Esophagus (tissue), 2 donors: ENCODE measurements around the gene DBH. TPM values are rescaled to one million over a fixed set of nuclear protein-coding genes. Genes with fewer than 3 reads are reported as not detected.

ENCODE experiments used
- H3K27ac ChIP-seq, 2 donors: one replicate each; pipeline ENCODE4 v1.5.1; 2013; ENCODE audit warnings: low read depth in 2 of 2, mild to moderate bottlenecking in 2 of 2, inconsistent platforms in 1 of 2, low read length in 1 of 2, moderate library complexity in 1 of 2
- H3K27me3 ChIP-seq, 2 donors: one replicate each; pipeline ENCODE4 v1.6.1; 2013; ENCODE audit warnings: low read length in 2 of 2, control low read depth in 1 of 2, mild to moderate bottlenecking in 1 of 2; ENCODE audit not compliant: insufficient read depth in 2 of 2, control insufficient read depth in 1 of 2
- H3K36me3 ChIP-seq, 2 donors: one replicate each; pipeline ENCODE4 v1.6.1; 2013; ENCODE audit warnings: low read length in 1 of 2; ENCODE audit not compliant: control insufficient read depth in 2 of 2, insufficient read depth in 2 of 2
- H3K4me1 ChIP-seq, 2 donors: one replicate each; pipeline ENCODE4 v1.6.1; 2013; ENCODE audit warnings: low read length in 1 of 2; ENCODE audit not compliant: control insufficient read depth in 2 of 2, insufficient read depth in 2 of 2
- H3K4me3 ChIP-seq, 2 donors: one replicate each; pipeline ENCODE4 v1.5.1; 2013; ENCODE audit warnings: low read length in 2 of 2, mild to moderate bottlenecking in 2 of 2, low read depth in 1 of 2, moderate library complexity in 1 of 2
- H3K9me3 ChIP-seq, 2 donors: one replicate each; pipeline ENCODE4 v1.6.1; 2013; ENCODE audit warnings: mild to moderate bottlenecking in 2 of 2, low read depth in 1 of 2, low read length in 1 of 2, moderate library complexity in 1 of 2; ENCODE audit not compliant: control insufficient read depth in 2 of 2, insufficient read depth in 1 of 2
- WGBS, 2 donors: extraction: QIAGEN DNeasy Blood & Tissue Kit; methylation state at CpG; one replicate each; pipeline ENCODE4 v1.1.7; 2013; 5-methylcytosine and 5-hydroxymethylcytosine counted together
- polyA plus RNA-seq, 2 donors: library from polyadenylated mRNA; stranded (reverse); fragments of 200-250 nt; gene quantifications; one replicate each; pipeline ENCODE4 v1.2.3, GENCODE V29; 2013
- donor health status: healthy with polysubstance abuse.
- donor health status: Bipolar disorder and iron deficiency.

Gene DBH
- polyA plus RNA-seq, 2 donors = 0.01 TPM; not detected in 1

GRCh38 chr9:133638711-133639110 lies 2.5 kb downstream of the DBH start:
- Histone ChIP-seq H3K36me3 (no peaks in the 10 kb centered on the region), H3K4me3 (no peak overlapping the region), H3K9me3 (no peaks in the 10 kb centered on the region), H3K27ac (no peak overlapping the region), H3K27me3 (no peaks in the 10 kb centered on the region), H3K4me1 (peaks cover 0 to 1% of the 10 kb centered on the region in 2 donors)
- 57 to 69% methylated on average over 8 of the region's 8 CpGs for WGBS, 2 donors

- H3K27ac ChIP-seq = no peak overlapping the region
- no peaks in the 10 kb centered on the region for H3K4me1 ChIP-seq
- H3K4me3 ChIP-seq = no peak overlapping the region
- WGBS, 2 donors = 86 to 87% methylated on average over 8 of the region's 8 CpGs
- H3K36me3 ChIP-seq = no peaks in the 10 kb centered on the region
- H3K9me3 ChIP-seq = no peaks in the 10 kb centered on the region
- no peaks in the 10 kb centered on the region for H3K27me3 ChIP-seq
Measured at GRCh38 chr9:133639613-133640012, 3.5 kb downstream of the DBH start.

DNA sequence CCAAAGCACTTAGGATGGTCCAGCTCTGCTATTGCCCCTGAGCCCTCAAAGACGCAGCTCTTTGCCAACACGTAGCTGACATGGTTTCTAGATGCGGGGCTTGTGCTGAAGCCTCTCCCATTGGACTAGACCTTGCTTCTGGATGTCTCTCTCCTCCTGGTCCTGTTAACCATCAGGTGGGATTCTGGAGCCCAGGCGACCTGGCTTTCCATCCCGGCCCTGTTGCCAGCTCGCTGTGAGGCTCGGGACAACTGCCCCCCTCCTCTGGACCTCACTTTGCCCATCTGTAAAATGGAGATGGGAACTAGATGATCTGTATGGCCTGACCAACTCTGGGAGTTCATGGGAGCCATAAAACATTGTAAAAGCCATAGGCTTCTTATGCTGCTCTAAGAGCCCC lies 4.0 kb downstream of the DBH start:
- Histone ChIP-seq H3K27me3 (no peaks in the 10 kb centered on the region), H3K9me3 (no peaks in the 10 kb centered on the region), H3K4me1 (no peaks in the 10 kb centered on the region), H3K27ac (no peak overlapping the region), H3K36me3 (no peaks in the 10 kb centered on the region), H3K4me3 (no peak overlapping the region)
- WGBS, 2 donors = 88 to 90% methylated on average over 7 of the region's 7 CpGs

GRCh38 chr9:133640580-133641395 lies 4.6 kb downstream of the DBH start:
- Histone ChIP-seq H3K4me3 (no peak overlapping the region), H3K27ac (no peak overlapping the region), H3K27me3 (no peaks in the 10 kb centered on the region), H3K4me1 (no peaks in the 10 kb centered on the region), H3K9me3 (no peaks in the 10 kb centered on the region), H3K36me3 (no peaks in the 10 kb centered on the region)
- 67 to 75% methylated on average over 13 of the region's 13 CpGs for WGBS, 2 donors

DNA sequence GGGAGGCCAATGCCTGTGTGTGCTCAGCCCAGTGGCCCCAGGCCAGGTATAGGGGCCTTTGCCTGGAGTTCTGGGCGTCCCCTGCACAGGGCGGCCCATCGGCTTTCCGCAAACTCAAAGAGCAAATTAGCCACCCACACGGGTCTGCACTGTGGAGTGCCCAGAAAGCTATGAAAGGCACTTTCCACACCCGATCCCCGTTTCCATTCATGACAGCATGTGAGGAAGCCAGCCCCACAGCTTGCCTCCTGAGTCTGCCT lies 5.2 kb downstream of the DBH start:
- H3K36me3 ChIP-seq = no peaks in the 10 kb centered on the region
- no peak overlapping the region for H3K27ac ChIP-seq
- no peaks in the 10 kb centered on the region for H3K4me1 ChIP-seq
- 80 to 88% methylated on average over 7 of the region's 7 CpGs for WGBS, 2 donors
- no peaks in the 10 kb centered on the region for H3K9me3 ChIP-seq
- no peaks in the 10 kb centered on the region for H3K27me3 ChIP-seq
- H3K4me3 ChIP-seq = no peak overlapping the region

DNA sequence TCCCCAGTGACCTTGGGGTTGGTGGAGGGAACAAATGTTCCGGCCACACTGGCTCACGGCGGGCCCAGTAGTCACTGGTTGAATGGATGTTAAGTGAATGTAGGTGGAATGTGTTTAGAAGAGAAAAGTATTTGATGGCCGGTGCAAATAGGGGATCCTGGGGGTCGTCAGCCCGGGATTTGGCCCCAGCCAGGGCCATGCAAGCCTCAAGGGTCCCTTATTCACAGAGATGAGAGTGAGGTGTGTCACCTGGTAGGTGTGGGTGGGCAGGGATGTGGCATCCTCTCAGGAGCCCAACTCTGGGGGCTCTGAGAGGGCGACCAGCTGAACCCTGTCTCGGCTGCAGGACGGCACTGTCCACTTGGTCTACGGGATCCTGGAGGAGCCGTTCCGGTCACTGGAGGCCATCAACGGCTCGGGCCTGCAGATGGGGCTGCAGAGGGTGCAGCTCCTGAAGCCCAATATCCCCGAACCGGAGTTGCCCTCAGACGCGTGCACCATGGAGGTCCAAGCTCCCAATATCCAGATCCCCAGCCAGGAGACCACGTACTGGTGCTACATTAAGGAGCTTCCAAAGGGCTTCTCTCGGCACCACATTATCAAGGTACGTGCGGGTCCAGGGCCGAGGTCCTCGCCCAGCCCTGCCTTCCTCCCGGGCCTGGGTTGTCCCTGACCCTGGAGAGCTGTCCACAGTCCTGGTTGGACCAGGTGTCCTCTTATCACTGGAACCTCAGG lies 5.9 kb downstream of the DBH start:
- H3K4me3 ChIP-seq = no peak overlapping the region
- no peaks in the 10 kb centered on the region for H3K4me1 ChIP-seq
- no peak overlapping the region for H3K27ac ChIP-seq
- no peaks in the 10 kb centered on the region for H3K27me3 ChIP-seq
- H3K36me3 ChIP-seq = no peaks in the 10 kb centered on the region
- H3K9me3 ChIP-seq = no peaks in the 10 kb centered on the region
- 86 to 87% methylated on average over 25 of the region's 25 CpGs for WGBS, 2 donors

DNA sequence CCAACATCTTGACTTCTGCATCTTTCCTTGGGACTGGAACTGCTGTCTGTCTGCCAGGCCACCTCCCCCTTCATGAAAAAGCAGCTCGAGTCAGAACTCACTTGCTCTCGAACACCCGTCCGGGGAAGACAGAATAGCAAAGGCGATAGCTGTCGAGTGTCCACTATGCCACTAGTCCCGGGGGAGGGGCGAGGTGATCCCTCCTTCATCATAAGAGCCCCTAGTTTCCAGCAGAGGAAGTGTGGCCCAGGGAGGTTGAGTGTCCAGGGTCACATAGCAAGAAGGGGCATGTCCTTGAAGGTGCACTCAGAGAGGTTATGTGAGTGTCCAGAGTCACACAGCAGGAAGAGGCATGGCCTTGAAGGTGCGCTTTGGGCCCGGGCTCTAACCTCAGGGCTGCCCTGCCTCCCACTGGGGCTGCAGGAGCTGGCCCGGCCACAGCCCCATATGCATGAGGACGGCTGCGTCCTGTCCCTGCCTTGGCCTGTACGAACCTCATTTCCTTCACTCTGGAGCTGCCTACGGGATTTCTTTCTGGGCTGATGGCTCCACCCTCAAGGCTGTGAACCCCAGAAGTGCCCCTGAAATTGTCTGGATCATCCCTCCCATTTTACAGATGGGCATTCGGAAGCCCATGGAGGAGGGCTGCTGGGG lies 6.7 kb downstream of the DBH start:
- H3K9me3 ChIP-seq = no peaks in the 10 kb centered on the region
- H3K4me1 ChIP-seq = no peaks in the 10 kb centered on the region
- WGBS, 2 donors = 66% methylated on average over 16 of the region's 16 CpGs
- no peaks in the 10 kb centered on the region for H3K36me3 ChIP-seq
- no peaks in the 10 kb centered on the region for H3K27me3 ChIP-seq
- no peak overlapping the region for H3K27ac ChIP-seq
- no peak overlapping the region for H3K4me3 ChIP-seq

DNA sequence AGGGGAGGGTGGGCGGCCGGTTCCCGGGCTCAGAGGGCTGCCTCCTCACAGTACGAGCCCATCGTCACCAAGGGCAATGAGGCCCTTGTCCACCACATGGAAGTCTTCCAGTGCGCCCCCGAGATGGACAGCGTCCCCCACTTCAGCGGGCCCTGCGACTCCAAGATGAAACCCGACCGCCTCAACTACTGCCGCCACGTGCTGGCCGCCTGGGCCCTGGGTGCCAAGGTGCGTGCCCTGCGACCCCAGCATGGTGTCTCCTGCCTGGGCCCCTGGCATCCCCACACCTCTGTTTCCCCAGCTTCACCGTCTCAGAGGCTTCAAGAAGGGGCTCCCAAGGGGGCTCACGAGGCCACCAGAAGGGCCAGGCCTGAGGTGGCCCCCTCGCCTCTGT lies 7.2 kb downstream of the DBH start:
- H3K27ac ChIP-seq = no peak overlapping the region
- H3K4me1 ChIP-seq = no peaks in the 10 kb centered on the region
- whole genome bisulfite sequencing, 2 donors = 85 to 89% methylated on average over 20 of the region's 20 CpGs
- no peaks in the 10 kb centered on the region for H3K27me3 ChIP-seq
- H3K9me3 ChIP-seq = peaks cover 0 to under 1% of the 10 kb centered on the region in 2 donors
- no peak overlapping the region for H3K4me3 ChIP-seq
- H3K36me3 ChIP-seq = no peaks in the 10 kb centered on the region

- Histone ChIP-seq H3K4me3 (no peak overlapping the region), H3K27me3 (no peaks in the 10 kb centered on the region)
Measured at GRCh38 chr9:133643978-133644760, 8.0 kb downstream of the DBH start.

More at GRCh38 chr9:133643978-133644760, 8.0 kb downstream of the DBH start:
- Histone ChIP-seq H3K36me3 (no peaks in the 10 kb centered on the region), H3K27ac (no peak overlapping the region), H3K9me3 (peaks cover 0 to 2% of the 10 kb centered on the region in 2 donors), H3K4me1 (no peaks in the 10 kb centered on the region)
- 80 to 81% methylated on average over 23 of the region's 23 CpGs for WGBS, 2 donors
